Breast epithelium (tissue), 3 donors: ENCODE results near the gene DSE.

Source experiments
- CTCF ChIP-seq, 3 donors: fragments of 450-650 bp; IDR thresholded peaks; one replicate each; pipeline ENCODE4 v1.5.1; 2016 to 2017; ENCODE audit warnings: antibody characterized with exemption in 3 of 3, mild to moderate bottlenecking in 3 of 3, moderate library complexity in 3 of 3
- POLR2A ChIP-seq: fragments of 450-650 bp; IDR thresholded peaks from one replicate; pipeline ENCODE4 v1.6.1; 2016; ENCODE audit warnings: antibody characterized with exemption, mild to moderate bottlenecking, moderate library complexity
- POLR2AphosphoS5 ChIP-seq, 3 donors: sonication (generic); formaldehyde crosslinking; IDR thresholded peaks; one replicate each; pipeline ENCODE4 v1.6.1; 2017; ENCODE audit warnings: antibody characterized with exemption in 3 of 3

- TF ChIP-seq POLR2A (no peak), CTCF (IDR thresholded peaks at IDR 0.05) (no peak), POLR2AphosphoS5 (IDR thresholded peaks at IDR 0.05) (no peak)
Measured at GRCh38 chr6:116450769-116451740, 80.3 kb downstream of the DSE start.
